Nephron progenitor cell (in vitro differentiated cells): ENCODE results near the gene CABLES1.

ENCODE experiments used
- DNase-seq: peaks from one replicate; pipeline ENCODE4 v3.0.0; 2021
- H3K27ac Mint-ChIP-seq: 2 replicates; pipeline ENCODE4 v1.8.0; 2021; ENCODE audit warnings: mild to moderate bottlenecking, moderate library complexity, mixed read lengths
- H3K27me3 Mint-ChIP-seq: 2 replicates; pipeline ENCODE4 v1.8.0; 2021; ENCODE audit warnings: mild to moderate bottlenecking, low read depth, mixed read lengths; ENCODE audit not compliant: poor library complexity
- H3K36me3 Mint-ChIP-seq: 2 replicates; pipeline ENCODE4 v1.8.0; 2021; ENCODE audit warnings: low read depth, mixed read lengths
- H3K4me1 Mint-ChIP-seq: 2 replicates; pipeline ENCODE4 v1.8.0; 2021; ENCODE audit warnings: mixed read lengths
- H3K4me3 Mint-ChIP-seq: 2 replicates; pipeline ENCODE4 v1.8.0; 2021; ENCODE audit warnings: mild to moderate bottlenecking, moderate library complexity, mixed read lengths
- H3K9me3 Mint-ChIP-seq: 2 replicates; pipeline ENCODE4 v1.8.0; 2021; ENCODE audit warnings: mild to moderate bottlenecking, moderate library complexity, mixed read lengths
- TF ChIP-seq, protein P1 (sequence below): fragments of 200-600 bp; sonication (generic); IDR thresholded peaks from 2 replicates; pipeline ENCODE4 v1.5.0; 2021; ENCODE audit warnings: antibody characterized with exemption

The CABLES1 gene

GRCh38 chr18:23212161-23212560, 76.9 kb downstream of the CABLES1 start:
- Mint-ChIP-seq H3K27ac (no peak overlapping the region), H3K27me3 (no peaks in the 10 kb centered on the region), H3K36me3 (peaks cover 75% of the 10 kb centered on the region), H3K4me1 (peaks cover 18% of the 10 kb centered on the region), H3K9me3 (peaks cover 15% of the 10 kb centered on the region), H3K4me3 (no peak overlapping the region)
- TF ChIP-seq, protein P1, sequence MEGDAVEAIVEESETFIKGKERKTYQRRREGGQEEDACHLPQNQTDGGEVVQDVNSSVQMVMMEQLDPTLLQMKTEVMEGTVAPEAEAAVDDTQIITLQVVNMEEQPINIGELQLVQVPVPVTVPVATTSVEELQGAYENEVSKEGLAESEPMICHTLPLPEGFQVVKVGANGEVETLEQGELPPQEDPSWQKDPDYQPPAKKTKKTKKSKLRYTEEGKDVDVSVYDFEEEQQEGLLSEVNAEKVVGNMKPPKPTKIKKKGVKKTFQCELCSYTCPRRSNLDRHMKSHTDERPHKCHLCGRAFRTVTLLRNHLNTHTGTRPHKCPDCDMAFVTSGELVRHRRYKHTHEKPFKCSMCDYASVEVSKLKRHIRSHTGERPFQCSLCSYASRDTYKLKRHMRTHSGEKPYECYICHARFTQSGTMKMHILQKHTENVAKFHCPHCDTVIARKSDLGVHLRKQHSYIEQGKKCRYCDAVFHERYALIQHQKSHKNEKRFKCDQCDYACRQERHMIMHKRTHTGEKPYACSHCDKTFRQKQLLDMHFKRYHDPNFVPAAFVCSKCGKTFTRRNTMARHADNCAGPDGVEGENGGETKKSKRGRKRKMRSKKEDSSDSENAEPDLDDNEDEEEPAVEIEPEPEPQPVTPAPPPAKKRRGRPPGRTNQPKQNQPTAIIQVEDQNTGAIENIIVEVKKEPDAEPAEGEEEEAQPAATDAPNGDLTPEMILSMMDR, result no peak
- no peak for DNase-seq

- peaks cover 9% of the 10 kb centered on the region for H3K9me3 Mint-ChIP-seq
- peaks cover 18% of the 10 kb centered on the region for H3K4me1 Mint-ChIP-seq
- H3K36me3 Mint-ChIP-seq, result peaks cover 65% of the 10 kb centered on the region
- no peak overlapping the region for H3K4me3 Mint-ChIP-seq
- TF ChIP-seq, protein P1, result no peak
- H3K27ac Mint-ChIP-seq, result no peak overlapping the region
- DNase-seq, result no peak
- H3K27me3 Mint-ChIP-seq, result no peaks in the 10 kb centered on the region
These were observed 77.9 kb downstream of the CABLES1 start for GRCh38 chr18:23213200-23213599.

GRCh38 chr18:23217781-23218180, 82.5 kb downstream of the CABLES1 start:
- H3K4me1 Mint-ChIP-seq, result peaks cover 6% of the 10 kb centered on the region
- TF ChIP-seq, protein P1, result no peak
- DNase-seq, result no peak
- no peak overlapping the region for H3K27ac Mint-ChIP-seq
- H3K9me3 Mint-ChIP-seq, result no peaks in the 10 kb centered on the region
- no peaks in the 10 kb centered on the region for H3K27me3 Mint-ChIP-seq
- H3K36me3 Mint-ChIP-seq, result peaks cover 42% of the 10 kb centered on the region
- H3K4me3 Mint-ChIP-seq, result no peak overlapping the region

DNA sequence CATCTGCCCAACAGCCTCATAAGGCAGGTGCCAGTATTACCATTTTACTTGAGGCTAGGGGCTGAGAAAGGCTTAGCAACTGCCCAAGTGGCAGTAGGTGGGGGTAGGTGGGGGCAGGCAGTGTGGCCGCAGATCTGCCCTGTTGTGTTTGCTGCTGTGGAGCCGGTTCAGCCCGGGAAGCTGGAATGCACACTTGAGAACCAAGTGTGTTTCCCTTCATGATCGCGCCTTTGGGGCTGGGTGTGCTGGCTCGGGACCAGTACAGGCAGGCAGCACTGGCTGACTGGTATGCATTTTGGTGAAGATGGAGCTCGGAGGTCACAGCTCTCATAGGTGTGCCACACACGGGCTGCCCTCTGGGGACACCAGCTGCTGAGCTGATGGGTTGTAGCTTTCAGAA, 85.1 kb downstream of the CABLES1 start:
- H3K4me3 Mint-ChIP-seq, result no peak overlapping the region
- no peaks in the 10 kb centered on the region for H3K27me3 Mint-ChIP-seq
- H3K27ac Mint-ChIP-seq, result peak overlapping the region; percentile 93
- H3K36me3 Mint-ChIP-seq, result peaks cover 23% of the 10 kb centered on the region
- no peaks in the 10 kb centered on the region for H3K9me3 Mint-ChIP-seq
- peaks cover 17% of the 10 kb centered on the region for H3K4me1 Mint-ChIP-seq
- TF ChIP-seq, protein P1, result no peak
- no peak for DNase-seq

DNA sequence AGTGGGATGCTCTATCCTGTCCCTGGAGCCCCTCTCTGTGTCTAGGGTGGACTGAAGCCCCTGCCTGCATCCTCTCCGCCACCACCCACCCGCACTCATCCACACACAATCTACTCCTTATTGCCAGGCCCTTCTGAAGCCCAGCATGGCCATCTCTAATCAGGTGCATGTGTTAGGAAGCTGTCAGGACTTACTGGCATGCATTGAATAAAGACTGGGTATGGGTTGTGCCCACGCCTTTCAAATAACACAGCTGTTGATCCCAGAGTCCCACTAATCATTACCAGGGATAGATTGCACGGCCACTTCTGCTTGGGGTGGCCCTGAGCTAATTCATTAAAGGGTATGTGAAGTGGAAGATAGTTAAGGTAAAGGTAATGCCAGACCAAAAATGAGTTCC, 88.4 kb downstream of the CABLES1 start:
- Mint-ChIP-seq H3K27me3 (no peaks in the 10 kb centered on the region), H3K27ac (no peak overlapping the region), H3K9me3 (no peaks in the 10 kb centered on the region), H3K4me1 (peaks cover 48% of the 10 kb centered on the region), H3K36me3 (peaks cover 30% of the 10 kb centered on the region), H3K4me3 (no peak overlapping the region)
- TF ChIP-seq, protein P1, result no peak
- no peak for DNase-seq

- Mint-ChIP-seq H3K4me1 (peaks cover 58% of the 10 kb centered on the region), H3K4me3 (no peak overlapping the region), H3K27ac (peak overlapping the region; percentile 97), H3K36me3 (peaks cover 37% of the 10 kb centered on the region), H3K9me3 (no peaks in the 10 kb centered on the region), H3K27me3 (peaks cover 3% of the 10 kb centered on the region)
- TF ChIP-seq, protein P1, result no peak
- DNase-seq, result no peak
These were observed 90.2 kb downstream of the CABLES1 start for GRCh38 chr18:23225503-23225902.
